HG03139 (cell line): Measurements from ENCODE around the gene NFIX.

ENCODE experiments used
- ATAC-seq: cut with Tn5 transposase; IDR thresholded peaks from one replicate; pipeline ENCODE4 v1.9.1; 2021; ENCODE audit not compliant: unreplicated experiment

NFIX gene

DNA sequence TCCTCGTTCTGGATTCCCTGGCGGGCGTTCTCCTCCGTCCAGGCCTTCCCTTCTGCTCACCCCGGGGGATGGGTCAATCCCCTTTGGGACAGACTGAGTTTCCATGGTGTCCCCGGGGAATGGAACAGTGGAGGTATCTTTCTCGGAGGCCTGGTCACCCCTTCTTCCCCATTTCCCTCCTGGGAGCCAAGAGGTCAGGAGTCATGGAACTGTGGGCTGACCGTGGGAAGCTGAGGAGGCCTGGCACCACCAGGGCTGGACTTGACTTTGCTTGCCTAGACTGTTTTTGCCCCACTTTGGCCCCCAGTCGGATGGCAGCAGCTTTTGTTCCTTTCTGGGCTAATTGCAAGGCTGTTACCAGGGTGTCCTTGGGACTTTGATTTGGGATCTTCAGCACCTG lies 124.8 kb downstream of the NFIX start:
- ATAC-seq: no peak

DNA sequence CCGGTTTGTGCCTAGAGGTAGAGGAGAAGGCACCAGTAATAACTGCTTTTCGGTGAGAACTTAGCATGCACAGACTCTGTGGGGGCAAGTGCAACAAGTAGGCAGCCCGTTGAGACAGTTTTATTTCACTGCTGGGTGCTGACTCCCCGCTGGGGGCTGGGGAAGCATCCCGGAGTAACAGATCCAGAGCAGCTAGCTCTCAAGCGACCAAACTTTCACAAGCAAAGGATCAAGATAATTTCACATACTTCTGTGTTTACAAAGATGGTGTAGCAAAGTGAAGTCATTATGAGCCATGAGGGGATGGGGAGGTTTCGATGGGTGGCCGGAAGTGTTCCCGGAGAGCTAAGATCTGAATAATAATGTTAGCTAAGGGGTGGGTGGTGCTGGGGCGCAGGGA lies 125.5 kb downstream of the NFIX start:
- no peak for ATAC-seq

DNA sequence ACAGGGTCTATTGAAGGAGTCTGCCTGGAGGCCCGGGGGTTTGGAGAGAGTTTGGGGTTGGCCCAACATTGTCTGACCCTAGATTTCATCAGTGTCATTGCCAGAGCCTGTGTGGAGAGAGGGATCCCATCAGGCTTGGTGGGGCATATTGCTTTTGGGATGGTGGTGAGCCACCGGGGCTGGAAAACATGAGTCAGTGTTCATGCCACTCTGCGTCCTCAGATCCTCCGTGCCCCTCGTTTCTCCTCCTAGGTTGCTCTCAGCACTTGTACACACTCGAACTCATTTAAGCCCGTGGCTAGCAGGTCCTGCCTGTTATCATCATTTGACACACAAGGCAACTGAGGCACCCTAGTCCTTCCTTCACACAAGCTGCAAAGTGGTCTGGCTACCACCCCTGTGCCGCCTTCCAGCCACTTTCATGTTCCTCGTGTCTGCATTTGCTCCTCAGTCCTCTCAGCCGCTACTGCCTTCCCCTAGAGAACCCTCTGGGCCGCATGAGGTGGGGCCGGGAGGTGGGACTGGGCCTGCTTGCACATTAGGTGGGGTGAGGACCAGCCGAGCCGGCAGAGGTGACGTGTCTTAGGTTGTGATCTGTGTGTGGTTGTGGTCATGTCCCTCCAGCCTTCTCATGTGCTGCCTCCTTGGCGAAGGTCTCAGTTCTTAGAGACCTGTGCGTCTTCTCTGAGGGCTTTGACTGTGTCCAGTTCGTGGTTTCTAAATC lies 126.4 kb downstream of the NFIX start:
- ATAC-seq: no peak

DNA sequence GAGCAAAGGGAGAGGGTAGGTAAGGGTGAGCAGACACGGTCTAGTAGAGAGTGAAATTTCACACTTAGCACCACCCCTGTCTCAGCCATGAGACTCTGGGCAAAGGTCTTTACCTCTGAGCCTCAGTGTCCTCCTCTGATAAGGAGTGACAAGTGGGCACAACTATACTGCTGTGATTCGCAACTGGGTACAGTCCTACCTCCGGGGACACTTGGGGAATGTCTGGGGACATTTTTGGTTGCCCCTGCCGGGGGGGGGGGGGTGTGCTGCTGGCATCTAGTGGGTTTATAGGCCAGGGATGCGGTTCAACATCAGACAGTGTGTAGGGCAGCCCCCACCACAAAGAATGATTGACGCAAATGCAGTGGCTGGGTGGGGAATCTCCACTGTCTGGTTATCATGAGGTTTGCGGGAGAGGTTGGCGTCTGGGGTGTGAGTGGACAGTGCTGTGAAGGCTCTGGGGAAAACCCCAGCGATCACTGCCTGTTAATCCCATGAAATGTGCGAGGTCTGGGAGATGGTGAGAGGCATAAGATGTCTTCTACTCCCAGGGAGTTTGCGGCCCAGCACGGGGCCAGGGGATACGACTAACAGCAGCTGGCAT lies 127.1 kb downstream of the NFIX start:
- ATAC-seq: no peak

DNA sequence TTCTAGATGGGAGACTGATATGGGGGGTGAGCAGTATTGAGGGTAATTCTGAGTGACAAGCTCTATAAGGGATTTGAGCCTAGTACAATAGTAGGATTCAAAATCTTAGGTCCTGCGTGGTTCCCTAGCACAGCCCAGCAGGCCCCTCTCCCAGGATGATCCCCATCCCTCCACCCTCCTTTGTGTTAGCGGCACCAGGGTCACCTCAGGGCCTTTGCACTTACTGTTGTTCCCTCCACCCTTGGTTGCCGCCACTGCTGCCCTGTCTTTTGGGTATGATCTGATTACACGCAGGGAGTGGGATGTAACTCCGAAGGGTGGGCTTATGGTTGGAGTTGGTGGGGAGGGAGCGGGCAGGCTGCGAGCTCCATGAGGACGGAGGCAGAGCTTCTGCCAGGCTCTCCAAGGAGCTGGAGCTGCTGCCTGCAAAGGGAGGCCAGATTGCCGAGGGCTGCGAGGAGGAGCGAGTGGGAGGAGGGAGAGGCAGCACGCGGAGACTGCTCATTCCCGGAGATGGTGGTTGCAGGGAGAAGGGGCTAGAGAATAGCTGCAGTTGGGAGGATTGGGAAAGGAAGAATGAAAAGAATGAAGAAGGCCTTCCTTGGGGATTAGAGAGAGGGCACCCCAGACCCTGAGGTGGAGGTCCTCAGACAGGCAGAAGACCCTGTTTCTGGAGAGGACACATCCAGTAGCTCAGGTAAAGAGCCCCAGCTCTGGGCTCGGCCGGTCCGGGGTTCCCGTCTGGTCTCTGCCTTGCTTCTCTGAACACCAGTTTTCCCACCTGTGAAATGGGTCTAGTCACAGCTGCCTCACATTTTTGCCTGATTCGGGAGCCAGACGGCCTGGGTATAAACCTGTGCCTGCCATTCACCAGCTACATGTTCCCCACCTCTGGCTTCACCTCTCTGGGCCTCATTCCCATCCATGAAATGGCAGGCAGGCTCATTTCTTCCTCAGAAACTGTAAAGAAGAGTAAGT lies 128.0 kb downstream of the NFIX start:
- no peak for ATAC-seq

DNA sequence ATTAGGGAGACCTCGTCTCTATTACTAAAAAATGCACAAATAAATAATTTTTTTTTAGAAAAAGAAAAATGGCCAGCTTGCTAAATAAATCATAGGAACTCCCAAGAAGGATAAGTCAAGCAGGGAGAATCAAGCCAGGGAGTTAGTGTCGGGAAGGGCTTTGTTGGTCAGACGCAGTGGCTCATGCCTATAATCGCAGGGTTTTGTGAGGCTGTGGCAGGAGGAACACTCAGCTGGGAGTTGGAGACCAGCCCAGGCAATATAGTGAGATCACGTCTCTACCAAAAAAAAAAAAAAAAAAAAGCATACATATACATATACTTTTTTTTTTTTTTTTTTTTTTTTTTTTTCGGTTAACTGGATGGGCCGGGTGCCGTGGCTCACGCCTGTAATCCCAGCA lies 131.8 kb downstream of the NFIX start:
- no peak for ATAC-seq

DNA sequence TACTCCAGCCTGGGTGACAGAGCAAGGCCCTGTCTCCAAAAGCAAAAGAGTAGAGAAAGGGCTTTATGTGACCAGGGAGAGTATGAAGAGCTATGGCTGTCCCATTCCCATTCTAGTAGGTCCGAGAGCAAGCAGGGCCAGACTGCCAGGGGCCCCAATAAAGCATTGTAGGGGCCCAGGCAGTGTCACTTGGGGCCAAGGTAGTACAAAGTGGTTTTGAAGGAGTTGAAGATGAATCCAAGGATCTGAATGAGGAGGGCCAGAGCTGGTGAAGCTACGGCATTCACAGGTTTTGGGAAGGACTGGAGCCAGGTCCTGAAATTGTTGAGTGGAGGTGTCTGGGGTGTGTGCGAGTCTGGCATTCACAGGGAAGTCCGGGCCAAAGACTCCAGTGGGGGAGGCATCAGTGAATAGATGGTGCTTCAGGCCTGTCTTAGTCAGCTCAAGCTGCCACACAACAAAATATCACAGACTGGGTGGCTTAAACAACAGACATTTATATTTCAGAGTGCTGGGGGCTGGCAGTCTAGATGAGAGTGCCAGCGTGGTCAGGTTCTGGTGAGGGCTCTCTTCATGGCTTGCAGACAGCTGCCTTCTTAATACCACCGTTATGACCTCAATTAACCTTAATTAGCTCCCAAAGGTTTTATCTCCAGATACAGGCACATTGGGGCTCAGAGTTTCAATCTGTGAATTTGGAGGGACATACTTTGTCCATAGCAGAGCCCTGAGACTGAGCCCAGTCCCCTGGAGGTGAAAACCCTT lies 132.7 kb downstream of the NFIX start:
- no peak for ATAC-seq

DNA sequence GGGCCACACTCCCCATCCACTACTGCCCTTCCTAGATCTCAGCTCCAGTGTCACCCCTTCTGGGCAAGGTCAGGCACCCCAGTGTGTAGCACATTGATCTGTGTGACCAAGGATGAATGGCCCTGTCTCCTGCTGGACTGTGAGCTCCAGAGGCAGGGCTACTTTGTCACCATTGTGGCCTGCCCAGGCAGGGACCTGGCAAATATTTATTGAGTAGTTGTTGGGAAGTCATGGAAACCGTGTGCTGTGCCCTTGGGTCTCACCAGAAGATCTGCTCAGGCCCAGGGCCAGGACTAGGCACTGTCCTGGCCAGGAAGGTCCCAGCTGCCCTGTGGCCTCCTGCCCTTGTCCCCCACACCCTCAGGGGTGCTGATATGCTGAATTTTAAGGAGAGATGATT lies 133.3 kb downstream of the NFIX start:
- ATAC-seq: no peak

DNA sequence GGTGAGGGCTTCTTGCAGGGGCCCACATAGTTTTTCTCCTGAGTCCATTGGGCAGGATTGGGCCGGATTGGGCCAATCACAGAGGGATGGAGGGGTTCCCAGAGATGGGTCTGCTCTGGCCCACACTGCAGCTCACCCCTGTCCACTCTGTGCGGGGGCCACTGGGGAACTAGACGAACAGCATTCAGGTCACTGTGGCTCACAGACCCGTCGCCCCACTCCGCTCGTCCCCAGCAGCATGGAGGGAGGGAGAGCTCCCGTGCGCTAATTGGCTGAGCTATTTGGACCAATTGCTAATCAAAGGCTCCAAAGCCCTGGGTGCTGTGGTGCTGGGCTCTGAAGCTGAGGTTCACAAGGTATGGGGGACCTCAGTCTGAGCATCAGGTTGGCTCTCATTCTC lies 134.1 kb downstream of the NFIX start:
- ATAC-seq: no peak

DNA sequence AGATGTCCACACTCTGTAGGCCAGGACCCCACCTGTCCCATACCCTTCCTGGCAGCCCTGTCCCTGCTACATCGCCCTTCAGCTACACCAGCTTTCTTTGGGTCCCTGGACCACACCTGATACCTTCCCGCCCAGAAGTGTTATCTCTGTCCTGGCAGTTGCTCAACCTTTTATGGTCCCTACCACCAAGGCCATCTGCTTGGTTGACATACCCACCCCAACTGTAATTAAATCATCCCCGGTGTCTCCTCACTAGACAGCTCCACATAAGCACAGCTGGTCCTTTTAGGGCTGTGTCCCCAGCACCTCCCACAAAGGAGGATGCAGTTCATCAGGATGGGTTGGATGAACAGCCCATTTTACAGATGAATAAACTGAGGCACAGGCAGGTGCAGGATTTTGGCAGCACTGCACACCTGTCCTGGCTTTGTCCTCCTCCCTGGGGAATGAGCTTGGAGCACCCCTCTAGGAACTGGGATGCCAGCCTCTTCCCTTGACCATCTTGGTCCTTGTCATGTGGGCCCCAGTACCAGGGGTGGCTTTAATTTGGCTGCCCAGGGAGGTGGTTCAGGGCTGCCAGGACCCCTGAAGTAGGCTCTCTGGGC lies 135.7 kb downstream of the NFIX start:
- no peak for ATAC-seq

DNA sequence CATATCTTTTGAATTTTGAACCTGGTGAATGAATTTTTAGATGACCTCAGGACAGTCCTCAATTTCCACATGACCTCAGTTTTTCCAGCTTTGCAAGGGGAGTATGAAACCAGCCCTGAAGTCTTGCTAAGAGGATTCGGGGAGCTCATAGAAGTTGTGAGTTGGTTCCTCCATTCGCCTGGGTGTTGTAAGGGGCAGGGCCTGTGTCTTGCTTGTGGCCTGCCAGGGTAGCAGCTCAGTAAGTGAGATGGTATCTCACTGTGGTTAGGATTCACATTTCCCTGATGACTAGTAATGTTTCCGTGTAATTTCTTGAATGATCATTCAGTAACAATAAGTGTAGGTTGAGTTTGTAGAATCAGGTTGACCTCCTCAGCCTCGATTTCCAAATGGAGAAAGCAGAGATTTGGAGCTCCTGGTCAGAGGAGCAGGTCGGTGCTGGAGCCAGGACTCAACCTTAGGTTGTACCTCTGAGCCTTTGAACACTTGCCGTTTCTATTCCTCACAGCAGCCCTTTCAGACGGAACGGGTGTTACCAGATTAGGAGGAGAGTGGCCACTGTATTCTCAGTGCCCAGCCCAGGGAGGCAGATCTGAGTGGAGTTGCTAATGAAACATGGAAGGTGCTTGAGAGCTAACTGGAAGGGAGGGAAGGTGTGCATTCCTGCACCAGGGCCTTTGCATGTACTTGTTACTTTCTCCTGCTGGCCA lies 137.4 kb downstream of the NFIX start:
- no peak for ATAC-seq

DNA sequence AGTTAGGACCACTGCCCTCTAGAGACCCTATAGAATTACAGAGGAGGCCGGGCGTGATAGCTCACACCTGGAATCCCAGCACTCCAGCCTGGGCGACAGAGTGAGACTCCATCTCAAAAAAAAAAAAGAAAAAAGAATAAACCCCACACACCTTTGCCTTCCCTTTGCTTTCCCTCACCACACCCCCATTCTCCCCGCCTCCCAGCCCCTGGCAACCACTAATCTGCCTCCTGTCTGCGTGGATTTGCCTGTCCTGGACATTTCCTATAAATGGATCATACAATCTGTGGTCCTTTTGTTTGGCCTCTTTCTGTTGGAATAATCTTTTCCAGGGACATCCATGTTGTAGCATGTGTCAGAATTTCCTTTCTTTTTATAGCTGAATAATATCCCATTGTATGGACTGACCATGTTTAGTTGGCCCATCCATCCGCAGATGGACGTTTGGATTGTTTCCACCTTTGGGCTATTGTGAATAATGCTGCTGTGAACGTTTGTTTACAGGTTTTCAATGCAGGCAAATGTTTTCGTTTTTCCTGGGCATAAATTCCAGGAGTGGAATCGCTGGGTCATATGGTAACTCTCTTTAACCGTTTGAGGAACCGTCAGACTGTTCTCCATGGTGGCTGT lies 138.1 kb downstream of the NFIX start:
- no peak for ATAC-seq

DNA sequence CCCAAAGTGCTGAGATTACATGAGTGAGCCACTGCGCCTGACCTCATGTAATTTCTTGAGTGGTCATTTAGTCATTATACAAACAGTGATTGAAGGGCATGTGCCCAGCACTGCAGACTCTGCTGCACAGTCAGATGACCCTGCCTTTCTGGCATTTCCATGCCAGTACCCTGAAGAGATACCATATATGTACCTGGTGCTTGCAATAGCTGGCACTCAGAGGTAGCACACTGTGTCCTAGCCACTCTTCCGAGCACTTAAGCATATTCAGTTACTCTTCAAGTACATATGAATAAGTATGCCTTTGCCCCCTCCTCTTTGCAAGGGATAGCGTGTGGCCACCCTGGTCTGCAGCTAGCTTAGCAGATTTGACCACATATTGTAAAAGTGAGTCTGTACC lies 139.4 kb downstream of the NFIX start:
- no peak for ATAC-seq

DNA sequence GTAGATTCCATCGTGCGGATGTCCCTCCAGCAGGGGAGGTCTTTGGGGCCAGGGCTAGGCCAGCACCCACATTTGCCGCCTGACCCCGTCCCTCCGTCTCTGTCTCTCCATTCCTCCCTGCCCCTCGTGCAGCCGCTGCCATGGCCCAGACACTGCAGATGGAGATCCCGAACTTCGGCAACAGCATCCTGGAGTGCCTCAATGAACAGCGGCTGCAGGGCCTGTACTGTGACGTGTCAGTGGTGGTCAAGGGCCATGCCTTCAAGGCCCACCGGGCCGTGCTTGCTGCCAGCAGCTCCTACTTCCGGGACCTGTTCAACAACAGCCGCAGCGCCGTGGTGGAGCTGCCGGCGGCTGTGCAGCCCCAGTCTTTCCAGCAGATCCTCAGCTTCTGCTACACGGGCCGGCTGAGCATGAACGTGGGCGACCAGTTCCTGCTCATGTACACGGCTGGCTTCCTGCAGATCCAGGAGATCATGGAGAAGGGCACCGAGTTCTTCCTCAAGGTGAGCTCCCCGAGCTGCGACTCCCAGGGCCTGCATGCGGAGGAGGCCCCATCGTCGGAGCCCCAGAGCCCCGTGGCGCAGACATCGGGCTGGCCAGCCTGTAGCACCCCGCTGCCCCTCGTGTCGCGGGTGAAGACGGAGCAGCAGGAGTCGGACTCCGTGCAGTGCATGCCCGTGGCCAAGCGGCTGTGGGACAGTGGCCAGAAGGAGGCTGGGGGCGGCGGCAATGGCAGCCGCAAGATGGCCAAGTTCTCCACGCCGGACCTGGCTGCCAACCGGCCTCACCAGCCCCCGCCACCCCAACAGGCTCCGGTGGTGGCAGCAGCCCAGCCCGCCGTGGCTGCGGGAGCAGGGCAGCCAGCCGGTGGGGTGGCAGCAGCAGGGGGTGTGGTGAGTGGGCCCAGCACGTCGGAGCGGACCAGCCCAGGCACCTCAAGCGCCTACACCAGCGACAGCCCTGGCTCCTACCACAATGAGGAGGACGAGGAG lies 140.1 kb downstream of the NFIX start:
- no peak for ATAC-seq

DNA sequence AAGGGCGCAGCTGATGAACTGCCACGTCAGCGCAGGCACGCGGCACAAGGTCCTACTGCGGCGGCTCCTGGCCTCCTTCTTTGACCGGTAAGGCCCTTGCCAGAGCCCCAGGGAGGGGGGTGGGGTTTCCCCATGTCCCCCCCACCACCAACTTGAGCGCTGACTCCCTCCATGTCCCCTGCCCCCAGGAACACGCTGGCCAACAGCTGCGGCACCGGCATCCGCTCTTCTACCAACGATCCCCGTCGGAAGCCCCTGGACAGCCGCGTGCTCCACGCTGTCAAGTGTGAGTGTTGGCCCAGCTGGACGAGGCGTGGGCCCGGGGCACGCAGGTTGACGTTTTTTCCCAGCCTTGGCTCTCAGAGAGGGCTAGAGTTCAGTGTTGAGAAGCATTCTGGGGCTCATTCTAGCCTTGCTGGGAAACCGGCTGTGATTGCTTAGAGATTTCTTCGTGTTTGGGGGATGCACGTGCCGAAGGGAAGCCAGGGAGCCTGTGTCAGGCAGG lies 142.1 kb downstream of the NFIX start:
- no peak for ATAC-seq

DNA sequence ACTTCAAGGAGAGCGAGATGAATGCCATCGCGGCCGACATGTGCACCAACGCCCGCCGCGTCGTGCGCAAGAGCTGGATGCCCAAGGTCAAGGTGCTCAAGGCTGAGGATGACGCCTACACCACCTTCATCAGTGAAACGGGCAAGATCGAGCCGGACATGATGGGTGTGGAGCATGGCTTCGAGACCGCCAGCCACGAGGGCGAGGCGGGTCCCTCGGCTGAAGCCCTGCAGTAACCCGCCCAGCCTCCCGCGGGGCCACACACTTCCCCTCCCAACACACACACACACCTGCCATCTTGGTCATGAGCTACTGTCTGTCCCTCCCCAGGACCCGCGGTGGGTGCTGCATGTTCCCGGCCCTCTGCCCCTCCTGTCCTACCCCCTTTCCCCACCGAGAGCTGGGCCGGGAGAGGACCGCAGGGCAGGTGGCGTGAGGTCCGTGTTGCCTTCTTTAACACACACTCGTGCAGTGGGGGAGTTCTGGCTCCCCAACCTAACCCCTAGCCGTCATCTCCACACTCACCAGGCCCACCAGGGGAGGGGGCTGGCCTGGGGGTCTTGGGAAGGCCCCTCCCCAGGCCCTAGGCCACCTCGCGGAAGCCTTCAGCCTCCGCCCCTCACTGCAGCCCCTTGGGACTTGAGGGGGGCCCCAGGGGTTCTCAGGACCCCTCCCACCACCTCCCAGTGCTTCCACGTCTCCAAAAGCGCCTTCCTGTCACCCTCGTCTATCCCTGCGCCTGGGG lies 143.1 kb downstream of the NFIX start:
- ATAC-seq: no peak

DNA sequence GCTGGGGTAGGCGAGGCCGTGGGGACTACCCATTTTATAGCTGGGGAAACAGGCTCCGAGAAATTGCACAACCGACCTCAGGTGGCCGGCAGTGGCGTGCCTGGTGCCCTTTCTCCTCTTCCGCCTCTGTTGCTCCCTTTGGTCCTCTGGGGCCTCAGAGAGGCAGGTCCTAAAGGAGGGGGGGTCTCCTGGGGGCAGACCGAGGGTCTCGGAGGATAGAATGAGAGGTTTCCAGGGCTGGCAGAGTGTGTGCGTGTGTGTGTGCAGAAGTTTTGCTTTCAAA lies 143.6 kb downstream of the NFIX start:
- no peak for ATAC-seq
